GM12872 (cell line): Measurements from ENCODE around the gene GTPBP1.

Experiments
- TF ChIP-seq, protein P1 (sequence below): IDR thresholded peaks from 3 replicates; pipeline ENCODE4 v1.5.1; 2011; ENCODE audit warnings: low read depth, mild to moderate bottlenecking, low read length, moderate library complexity; ENCODE audit not compliant: insufficient read depth

The GTPBP1 gene

GRCh38 chr22:38712486-38713207 lies 6.9 kb downstream of the GTPBP1 start:
- TF ChIP-seq, protein P1, sequence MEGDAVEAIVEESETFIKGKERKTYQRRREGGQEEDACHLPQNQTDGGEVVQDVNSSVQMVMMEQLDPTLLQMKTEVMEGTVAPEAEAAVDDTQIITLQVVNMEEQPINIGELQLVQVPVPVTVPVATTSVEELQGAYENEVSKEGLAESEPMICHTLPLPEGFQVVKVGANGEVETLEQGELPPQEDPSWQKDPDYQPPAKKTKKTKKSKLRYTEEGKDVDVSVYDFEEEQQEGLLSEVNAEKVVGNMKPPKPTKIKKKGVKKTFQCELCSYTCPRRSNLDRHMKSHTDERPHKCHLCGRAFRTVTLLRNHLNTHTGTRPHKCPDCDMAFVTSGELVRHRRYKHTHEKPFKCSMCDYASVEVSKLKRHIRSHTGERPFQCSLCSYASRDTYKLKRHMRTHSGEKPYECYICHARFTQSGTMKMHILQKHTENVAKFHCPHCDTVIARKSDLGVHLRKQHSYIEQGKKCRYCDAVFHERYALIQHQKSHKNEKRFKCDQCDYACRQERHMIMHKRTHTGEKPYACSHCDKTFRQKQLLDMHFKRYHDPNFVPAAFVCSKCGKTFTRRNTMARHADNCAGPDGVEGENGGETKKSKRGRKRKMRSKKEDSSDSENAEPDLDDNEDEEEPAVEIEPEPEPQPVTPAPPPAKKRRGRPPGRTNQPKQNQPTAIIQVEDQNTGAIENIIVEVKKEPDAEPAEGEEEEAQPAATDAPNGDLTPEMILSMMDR = no peak

DNA sequence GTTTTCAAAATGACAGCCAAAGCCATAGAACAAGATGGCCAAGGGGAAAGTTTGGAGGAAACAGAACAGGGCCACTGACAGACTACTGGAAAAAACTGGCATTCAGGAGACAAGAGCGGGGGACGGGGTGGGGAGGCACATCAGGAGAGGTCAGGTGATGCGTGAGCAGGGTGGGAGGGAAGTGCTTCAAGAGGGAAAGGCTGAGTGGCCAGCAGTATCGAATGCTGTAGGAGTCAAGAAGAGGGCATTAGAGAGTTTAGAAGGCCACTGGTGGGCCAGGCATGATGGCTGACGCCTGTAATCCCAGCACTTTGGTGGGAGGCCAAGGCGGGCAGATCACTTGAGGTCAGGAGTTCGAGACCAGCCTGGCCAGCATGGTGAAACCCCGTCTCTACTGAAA lies 8.2 kb downstream of the GTPBP1 start:
- TF ChIP-seq, protein P1 = no peak

DNA sequence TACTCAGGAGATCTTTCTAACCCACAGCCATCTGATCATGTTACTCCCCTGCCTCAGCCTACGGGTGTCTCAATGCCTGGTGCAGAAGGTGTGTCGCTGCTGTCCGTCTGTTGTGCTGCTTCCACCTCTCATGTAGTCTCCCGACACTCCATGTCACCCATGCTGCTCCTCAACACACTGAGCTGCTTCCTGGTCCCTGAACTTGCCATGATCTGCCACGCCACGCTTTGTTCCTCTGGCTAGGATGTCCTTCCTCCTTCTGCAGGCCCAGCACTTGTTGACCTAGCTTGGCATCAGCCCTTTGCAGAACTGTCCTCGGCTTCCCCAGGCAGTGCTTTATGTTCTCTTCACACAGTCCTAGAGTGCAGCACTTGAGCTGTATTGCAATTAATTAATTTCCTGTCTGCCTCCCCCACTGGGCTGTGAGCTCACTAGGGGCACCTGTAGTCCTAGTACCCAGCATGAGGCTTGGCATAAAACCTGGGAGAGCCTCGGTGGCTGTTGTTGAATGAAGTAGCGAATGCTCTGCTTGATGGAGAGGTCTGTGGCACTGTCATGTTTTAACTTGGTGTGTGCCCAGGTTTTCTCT lies 9.5 kb downstream of the GTPBP1 start:
- TF ChIP-seq, protein P1 = no peak

- TF ChIP-seq, protein P1 = no peak
Measured at GRCh38 chr22:38715852-38716251, 10.1 kb downstream of the GTPBP1 start.

- TF ChIP-seq, protein P1 = no peak
Measured at GRCh38 chr22:38716271-38716670, 10.5 kb downstream of the GTPBP1 start.

DNA sequence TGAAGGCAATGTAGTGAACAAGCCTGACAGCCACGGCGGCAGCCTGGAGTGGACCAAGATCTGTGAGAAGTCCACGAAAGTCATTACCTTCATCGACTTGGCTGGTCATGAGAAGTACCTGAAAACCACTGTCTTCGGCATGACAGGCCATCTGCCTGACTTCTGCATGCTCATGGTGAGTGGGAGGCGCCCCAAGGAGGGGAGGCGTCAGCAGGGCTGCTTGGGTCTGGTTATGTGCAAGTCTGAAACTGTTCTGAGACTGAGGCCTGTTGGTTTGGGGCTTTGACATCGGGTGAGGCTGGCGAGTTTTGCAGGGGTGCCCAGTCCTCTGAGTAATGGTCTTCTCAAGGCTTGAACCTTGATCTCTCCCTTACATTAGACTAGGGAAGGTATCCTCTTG lies 11.1 kb downstream of the GTPBP1 start:
- TF ChIP-seq, protein P1 = no peak

DNA sequence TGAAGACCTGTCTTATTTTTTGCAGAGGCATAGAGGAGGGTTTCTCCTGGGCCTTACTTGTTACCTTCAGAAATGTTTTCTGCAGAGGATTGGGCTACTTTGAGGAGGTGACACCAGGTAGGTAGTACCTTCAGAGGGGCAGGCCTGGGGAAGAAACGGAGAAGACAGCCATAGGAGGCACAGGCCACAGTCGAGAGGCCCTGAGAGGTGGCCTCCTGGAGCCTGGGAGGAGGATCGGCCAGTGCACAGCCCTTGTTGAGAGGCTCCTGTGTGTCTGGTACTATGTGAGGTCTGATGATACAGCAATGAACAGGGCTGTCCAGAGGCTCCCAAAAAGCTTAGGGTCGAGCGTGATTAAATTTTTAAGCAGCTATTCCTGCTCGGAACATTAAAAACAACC lies 11.5 kb downstream of the GTPBP1 start:
- TF ChIP-seq, protein P1 = no peak
